Left forelimb (tissue), 1 donor: ENCODE results near the gene AP4M1.
A peak's percentile ranks its signal among the peaks of the same experiment; 100 is the strongest.
"Not testable (repeated sequence)": the region's sequence is repeated elsewhere in the genome, so short reads cannot be mapped to it uniquely, and the experiment has no call there.

Source experiments
- DNase-seq: peaks from one replicate; pipeline ENCODE4 v3.0.0-alpha.2; 2018; ENCODE audit warnings: low spot score

AP4M1 gene

GRCh38 chr7:100107890-100108289, 6.4 kb downstream of the AP4M1 start:
- no peak for DNase-seq

GRCh38 chr7:100109521-100110163, 8.2 kb downstream of the AP4M1 start:
- DNase-seq: no peak

- DNase-seq: no peak
Observed at GRCh38 chr7:100111156-100111555, 9.7 kb downstream of the AP4M1 start.

- no peak for DNase-seq
Observed at GRCh38 chr7:100111914-100112313, 10.5 kb downstream of the AP4M1 start.

- DNase-seq: no peak
Observed at GRCh38 chr7:100115026-100115425, 13.6 kb downstream of the AP4M1 start.

- no peak for DNase-seq
Observed at GRCh38 chr7:100118388-100119071, 17.1 kb downstream of the AP4M1 start.

- peak; percentile 96 for DNase-seq
Observed at GRCh38 chr7:100119072-100119969, 17.9 kb downstream of the AP4M1 start, which contains the start of the genes CNPY4 and TAF6. Gene CNPY4, plus strand, starts transcription at chr7:100119634. Its CDS starts 111 bp downstream, at chr7:100119745. Gene TAF6, minus strand, starts transcription at chr7:100119358. Its CDS starts 5,149 bp downstream, at chr7:100114209.

- peak; percentile 87 for DNase-seq
Observed at GRCh38 chr7:100119970-100120732, 18.7 kb downstream of the AP4M1 start.

- no peak for DNase-seq
Observed at GRCh38 chr7:100120733-100121036, 19.2 kb downstream of the AP4M1 start.

GRCh38 chr7:100122067-100122466, 20.6 kb downstream of the AP4M1 start:
- DNase-seq: no peak

- DNase-seq: no peak
Observed at GRCh38 chr7:100122568-100122967, 21.1 kb downstream of the AP4M1 start.

- DNase-seq: no peak
Observed at GRCh38 chr7:100124301-100125230, 23.1 kb downstream of the AP4M1 start.

- no peak for DNase-seq
Observed at GRCh38 chr7:100126239-100126930, 24.9 kb downstream of the AP4M1 start.

- peak; percentile 95 for DNase-seq
Observed at GRCh38 chr7:100126931-100127865, 25.8 kb downstream of the AP4M1 start, which contains the start of gene MBLAC1. Gene MBLAC1, plus strand, starts transcription at chr7:100126967. Its CDS starts 429 bp downstream, at chr7:100127396.

- no peak for DNase-seq
Observed at GRCh38 chr7:100127866-100128636, 26.6 kb downstream of the AP4M1 start.

- DNase-seq: no peak
Observed at GRCh38 chr7:100128637-100128963, 27.2 kb downstream of the AP4M1 start.

- DNase-seq: not testable (repeated sequence)
Observed at GRCh38 chr7:100130220-100130607, 28.8 kb downstream of the AP4M1 start.
